Hematopoietic multipotent progenitor cell treated with erythropoietin and hydrocortisone succinate and interleukin-3 and kit ligand, for 15 days (in vitro differentiated cells): ENCODE measurements around the gene LMF1.
"Not testable (repeated sequence)": the region's sequence is repeated elsewhere in the genome, so short reads cannot be mapped to it uniquely, and the experiment has no call there.

ENCODE experiments used
- DNase-seq: peaks from one replicate; pipeline ENCODE4 v3.0.0-alpha.2; 2015; ENCODE audit warnings: low spot score

LMF1 gene

GRCh38 chr16:869823-870641 lies 100.8 kb downstream of the LMF1 start:
- DNase-seq: no peak

- DNase-seq: no peak
Observed at GRCh38 chr16:868846-869822, 101.7 kb downstream of the LMF1 start.

DNA sequence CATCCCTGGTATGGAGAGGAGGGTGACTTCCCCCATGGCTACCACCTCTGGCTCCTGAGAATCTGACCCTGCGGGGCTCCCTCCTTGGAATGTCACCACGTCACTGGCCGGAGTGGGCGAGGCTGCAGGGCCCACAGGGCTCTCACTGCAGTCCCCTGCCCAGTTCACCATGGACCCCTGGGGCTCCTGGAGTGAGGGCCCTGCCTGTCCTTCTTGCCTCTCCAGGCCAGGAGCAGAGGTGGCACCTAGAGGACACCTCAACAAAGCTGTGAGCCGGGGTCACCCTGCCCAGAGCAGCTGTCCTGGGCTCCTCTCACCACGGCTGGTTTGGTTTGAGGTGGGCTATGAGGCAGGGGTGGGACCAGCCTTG lies 102.4 kb downstream of the LMF1 start:
- DNase-seq: no peak

- DNase-seq: no peak
Observed at GRCh38 chr16:867421-868385, 103.1 kb downstream of the LMF1 start.

DNA sequence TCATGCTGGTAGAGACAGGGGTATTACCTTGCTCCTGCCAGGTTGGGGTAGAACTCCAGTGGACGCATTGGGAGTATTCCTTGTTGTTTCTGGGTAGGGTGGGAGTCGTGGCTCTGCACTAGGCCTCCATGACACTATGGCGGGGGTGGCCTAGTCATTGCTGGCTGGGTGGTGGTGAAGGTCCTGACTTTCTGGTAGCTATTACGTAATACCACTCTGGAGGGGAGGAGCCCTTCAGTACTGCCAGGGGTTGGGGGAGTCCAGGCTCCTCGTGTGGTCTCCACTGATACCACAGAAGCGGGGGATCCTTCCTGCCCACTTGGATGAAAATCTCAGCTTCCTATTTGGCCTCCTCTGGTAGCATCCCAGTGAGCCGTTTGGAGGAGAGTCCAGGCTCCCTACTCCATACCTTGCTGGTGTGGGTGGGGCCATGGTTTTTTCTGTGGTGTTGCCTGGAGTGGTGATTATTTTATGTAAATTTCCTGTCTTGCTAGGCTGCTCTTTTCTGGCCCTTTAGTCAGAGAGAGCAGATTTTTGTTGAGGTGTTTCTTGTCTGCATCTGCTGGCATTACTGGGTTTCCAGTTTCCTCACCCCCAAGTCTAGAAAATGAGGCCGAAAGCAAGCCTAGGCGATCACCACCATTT lies 104.4 kb downstream of the LMF1 start:
- DNase-seq: no peak

- no peak for DNase-seq
Observed at GRCh38 chr16:865026-865425, 105.8 kb downstream of the LMF1 start.

DNA sequence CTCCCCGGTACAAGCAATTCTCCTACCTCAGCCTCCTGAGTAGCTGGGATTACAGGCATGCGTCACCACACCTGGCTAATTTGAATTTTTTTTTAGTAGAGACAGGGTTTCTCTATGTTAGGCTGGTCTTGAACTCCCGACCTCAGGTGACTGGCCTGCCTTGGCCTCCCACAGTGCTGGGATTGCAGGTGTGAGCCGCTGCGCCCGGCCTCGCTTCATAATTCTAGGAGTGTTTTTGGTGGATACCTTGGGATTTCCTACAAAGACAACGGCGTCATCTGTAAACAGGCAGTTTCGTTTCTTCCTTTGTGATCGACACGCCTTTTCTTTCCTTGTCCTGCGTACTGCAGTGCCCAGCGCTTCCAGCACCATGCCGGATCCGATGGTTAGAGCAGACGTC lies 109.3 kb downstream of the LMF1 start:
- DNase-seq: no peak

GRCh38 chr16:860891-861290 lies 109.9 kb downstream of the LMF1 start:
- DNase-seq: no peak

GRCh38 chr16:858971-859370 lies 111.8 kb downstream of the LMF1 start:
- not testable (repeated sequence) for DNase-seq

DNA sequence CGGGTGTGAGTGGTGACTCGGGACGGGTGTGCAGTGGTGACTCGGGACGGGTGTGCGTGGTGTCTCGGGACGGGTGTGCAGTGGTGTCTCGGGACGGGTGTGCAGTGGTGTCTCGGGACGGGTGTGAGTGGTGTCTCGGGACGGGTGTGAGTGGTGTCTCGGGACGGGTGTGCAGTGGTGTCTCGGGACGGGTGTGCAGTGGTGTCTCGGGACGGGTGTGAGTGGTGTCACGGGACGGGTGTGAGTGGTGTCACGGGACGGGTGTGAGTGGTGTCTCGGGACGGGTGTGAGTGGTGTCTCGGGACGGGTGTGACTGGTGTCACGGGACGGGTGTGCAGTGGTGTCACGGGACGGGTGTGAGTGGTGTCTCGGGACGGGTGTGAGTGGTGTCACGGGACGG lies 112.3 kb downstream of the LMF1 start:
- DNase-seq: not testable (repeated sequence)

GRCh38 chr16:856811-857210 lies 114.0 kb downstream of the LMF1 start:
- no peak for DNase-seq

- DNase-seq: no peak
Observed at GRCh38 chr16:856101-856500, 114.7 kb downstream of the LMF1 start.

GRCh38 chr16:855471-855870 lies 115.3 kb downstream of the LMF1 start:
- DNase-seq: no peak

DNA sequence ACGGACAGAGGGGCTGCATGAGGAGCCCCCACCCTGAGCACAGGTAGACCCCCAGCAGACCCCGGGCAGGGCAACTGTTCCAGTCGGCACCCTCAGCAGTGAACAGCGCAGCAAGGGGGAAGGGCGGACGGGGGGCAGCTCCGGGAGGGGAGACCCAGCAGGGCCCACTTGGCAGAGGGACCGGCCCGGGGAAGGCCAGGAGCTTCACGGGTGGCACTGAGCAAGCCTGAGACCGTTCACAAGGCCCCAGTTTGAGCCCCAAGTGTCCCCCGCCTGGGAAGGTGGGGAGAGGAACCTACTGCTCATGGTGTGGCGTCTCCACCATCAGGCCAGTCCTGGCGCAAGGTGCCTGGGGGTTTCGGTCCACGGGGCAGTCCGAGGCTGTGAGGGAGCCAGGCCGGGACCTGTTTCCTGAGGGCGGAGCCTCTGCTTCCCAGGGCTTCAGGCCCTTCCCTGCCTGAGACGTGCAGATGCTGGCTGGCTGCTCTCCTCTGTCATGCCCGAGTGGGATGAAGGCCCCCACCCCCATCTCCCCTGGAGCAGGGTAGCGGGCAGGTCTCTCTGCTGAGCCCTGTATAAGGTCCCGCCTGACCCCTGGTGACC lies 115.9 kb downstream of the LMF1 start:
- no peak for DNase-seq

GRCh38 chr16:853981-854807 lies 116.6 kb downstream of the LMF1 start:
- DNase-seq: no peak

DNA sequence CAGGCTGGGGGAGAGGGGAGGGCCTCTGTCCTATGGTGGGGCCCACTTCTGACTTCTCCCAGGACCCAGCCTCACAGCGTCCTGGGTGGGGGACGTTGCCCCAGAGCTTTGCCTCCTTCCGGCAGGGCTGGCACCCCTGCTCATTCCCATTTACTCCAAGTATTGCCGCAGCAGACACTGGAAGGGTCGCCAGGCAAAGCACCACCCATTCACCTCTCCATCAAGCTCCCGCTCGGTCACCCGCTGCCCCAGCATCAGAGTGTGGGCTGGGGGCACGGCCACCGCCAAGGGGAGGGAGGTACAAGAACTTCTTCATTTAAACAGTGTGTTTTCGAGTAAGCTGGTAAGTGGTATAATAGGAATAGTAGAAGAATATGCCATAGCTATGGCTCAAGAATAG lies 117.5 kb downstream of the LMF1 start:
- DNase-seq: no peak

GRCh38 chr16:852451-853185 lies 118.2 kb downstream of the LMF1 start:
- no peak for DNase-seq

DNA sequence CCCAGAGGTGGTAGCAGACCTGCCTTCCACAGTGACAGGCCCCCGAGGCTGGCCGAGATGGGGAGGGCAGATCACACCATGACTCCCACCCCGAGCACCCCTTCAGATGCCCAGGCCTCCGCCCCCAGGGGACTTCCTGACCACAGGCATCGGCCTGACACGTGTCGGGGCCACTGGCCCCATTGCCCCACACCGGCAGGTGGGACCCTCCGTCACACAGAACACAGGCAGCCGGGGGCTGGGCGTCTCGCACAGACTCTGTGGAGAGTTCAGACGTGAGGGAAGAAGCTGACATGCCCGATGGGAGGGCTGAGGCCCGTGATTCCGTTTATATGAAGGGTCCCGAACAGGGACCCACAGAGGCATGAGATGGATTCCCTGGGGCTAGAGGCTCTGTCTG lies 118.9 kb downstream of the LMF1 start:
- DNase-seq: no peak

DNA sequence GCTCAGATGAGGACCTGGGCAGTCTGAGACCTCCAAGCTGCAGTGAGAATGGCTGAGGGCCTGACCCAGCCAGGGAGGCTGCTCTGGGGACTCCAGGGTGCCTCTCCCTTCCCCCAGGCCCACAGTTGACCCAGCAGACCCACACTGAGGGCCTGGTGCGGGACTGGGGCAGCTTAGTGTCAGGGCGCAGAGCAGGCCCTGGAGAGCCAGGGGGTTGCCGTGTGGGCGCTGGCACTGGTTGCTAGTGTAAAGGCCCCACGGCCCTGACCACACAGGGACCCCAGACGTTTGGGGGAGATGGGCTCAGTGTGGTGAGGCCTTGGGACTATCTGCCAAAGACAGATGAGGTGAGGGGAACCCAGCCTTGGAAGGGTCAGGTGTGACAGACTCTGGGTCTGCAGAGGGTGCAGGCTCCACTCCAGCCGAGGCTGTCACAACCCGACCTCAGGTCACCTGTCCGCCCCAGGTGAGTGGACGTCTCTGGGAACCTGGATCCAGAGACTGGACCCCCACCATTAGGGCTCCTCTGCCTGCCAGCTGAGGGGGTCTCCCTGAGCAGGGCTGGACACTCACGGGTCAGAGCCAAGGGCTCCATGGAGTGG lies 119.5 kb downstream of the LMF1 start:
- DNase-seq: no peak
